Stomach (tissue), 9 donors: ENCODE results near the gene TMC4. TPM values are rescaled to one million over a fixed set of nuclear protein-coding genes. Genes with fewer than 3 reads are reported as not detected.

Experiments used
- DNase-seq, 2 donors: peaks; one replicate each; pipeline versions ENCODE4 v3.0.0 to v3.0.0-alpha.2; 2013 to 2019
- H3K27ac ChIP-seq, 5 donors: fragments of 200-600 bp in 4 of 5; sonication (generic) in 4 of 5; one replicate each; pipeline ENCODE4 v1.5.1; 2013 to 2019; ENCODE audit warnings: mild to moderate bottlenecking in 1 of 5, moderate library complexity in 1 of 5
- H3K27me3 ChIP-seq, 3 donors: fragments of 200-600 bp; sonication (generic); one replicate each; pipeline ENCODE4 v1.5.1; 2017 to 2019; ENCODE audit warnings: mixed run types in 1 of 3
- H3K36me3 ChIP-seq, 4 donors: fragments of 200-600 bp; sonication (generic); 1 replicate in 3 of 4; 2 replicates in 1 of 4; pipeline ENCODE4 v1.5.1; 2016 to 2019
- H3K4me1 ChIP-seq, 4 donors: fragments of 200-600 bp; sonication (generic); one replicate each; pipeline ENCODE4 v1.5.1; 2016 to 2019
- H3K4me3 ChIP-seq, 4 donors: fragments of 200-600 bp; sonication (generic) in 3 of 4; one replicate each; pipeline ENCODE4 v1.5.1; 2016 to 2019; ENCODE audit warnings: mild to moderate bottlenecking in 1 of 4
- H3K9me3 ChIP-seq, 4 donors: fragments of 200-600 bp; sonication (generic); one replicate each; pipeline ENCODE4 v1.5.1; 2016 to 2019
- CTCF ChIP-seq, 7 experiments: fragments of 450-650 bp in 4 of 7; fragments of 200-600 bp in 3 of 7; sonication (generic) in 3 of 7; IDR thresholded peaks; one replicate each; pipeline ENCODE4 v1.5.1; 2016 to 2019; ENCODE audit warnings: antibody characterized with exemption in 7 of 7, control low read depth in 2 of 7, mild to moderate bottlenecking in 1 of 7
- EP300 ChIP-seq: sonication (generic); formaldehyde crosslinking; IDR thresholded peaks from one replicate; pipeline ENCODE4 v1.6.1; 2017; ENCODE audit warnings: antibody characterized with exemption
- POLR2A ChIP-seq, 4 donors: fragments of 450-650 bp; IDR thresholded peaks; one replicate each; pipeline ENCODE4 v1.6.1; 2016; ENCODE audit warnings: antibody characterized with exemption in 4 of 4, control low read depth in 2 of 4, mild to moderate bottlenecking in 1 of 4, moderate library complexity in 1 of 4
- POLR2AphosphoS5 ChIP-seq, 3 donors: sonication (generic); formaldehyde crosslinking; IDR thresholded peaks; one replicate each; pipeline ENCODE4 v1.6.1; 2016; ENCODE audit warnings: antibody characterized with exemption in 3 of 3
- WGBS, 5 donors: extraction: QIAGEN DNeasy Blood & Tissue Kit in 3 of 5; methylation state at CpG; one replicate each; pipeline versions ENCODE4 v1.1.5 to v1.1.7; 2013 to 2018; 5-methylcytosine and 5-hydroxymethylcytosine counted together
- intact Hi-C: fragments of 100-400 bp; cut with DNase I; formaldehyde crosslinking; loops from one replicate; pipeline ENCODE4 v1.15.1; 2023; ENCODE audit warnings: low total_unique reads
- polyA plus RNA-seq, 3 donors: library from polyadenylated mRNA; stranded (reverse); fragments of 200-250 nt; gene quantifications; one replicate each; pipeline ENCODE4 v1.2.3, GENCODE V29; 2013
- total RNA-seq, 5 donors: library from RNA; depleted of rRNA; stranded (reverse); fragments of >200 nt; gene quantifications; one replicate each; pipeline versions ENCODE4 v1.1.0 to v1.2.3, GENCODE V29; 2014 to 2016
- donor health status: healthy with polysubstance abuse.
- donor health status: Bipolar disorder and iron deficiency.
- donor health status: healthy.

Gene TMC4
- total and polyA plus RNA-seq, 8 donors = 28.0 to 99.5 (median 43.2) TPM

- WGBS, 5 donors = 0 to 1% (median 0%) methylated on average over 29 to 100 of the region's 103 CpGs
- peaks cover 5 to 38% (median 27%) of the 10 kb centered on the region in 4 donors for H3K36me3 ChIP-seq
- intact Hi-C loops = no loop called here
- peak within 1 kb of the TSS; percentile 71 to 100 (median 95) for H3K4me3 ChIP-seq
- peak; percentile 74 to 92 (median 85) for TF ChIP-seq POLR2AphosphoS5 (IDR thresholded peaks at IDR 0.05)
- no peak for TF ChIP-seq EP300
- peak in 2 of 4 donors; percentile 63 to 69 for TF ChIP-seq POLR2A (IDR thresholded peaks at IDR 0.05)
- no peaks in the 10 kb centered on the region for H3K27me3 ChIP-seq
- H3K4me1 ChIP-seq = peaks cover 17 to 52% (median 49%) of the 10 kb centered on the region in 4 donors
- peak within 1 kb of the TSS; percentile 85 to 97 (median 93) for H3K27ac ChIP-seq
- no peaks in the 10 kb centered on the region for H3K9me3 ChIP-seq
- DNase-seq = peak in 1 of 2 donors; percentile 65
These were observed 35.1 kb downstream of the TMC4 start, which contains the start of gene CNOT3 for GRCh38 chr19:54137699-54138488. Gene CNOT3, plus strand, starts transcription at chr19:54137762. Its CDS starts 5,217 bp downstream, at chr19:54142979.

GRCh38 chr19:54136864-54137698, 35.9 kb downstream of the TMC4 start:
- TF ChIP-seq POLR2AphosphoS5 (IDR thresholded peaks at IDR 0.05) = peak in 2 of 3 donors; percentile 64 to 91
- no peak for TF ChIP-seq EP300
- H3K4me3 ChIP-seq = peak overlapping the region; percentile 71 to 100 (median 95)
- no peaks in the 10 kb centered on the region for H3K27me3 ChIP-seq
- H3K9me3 ChIP-seq = no peaks in the 10 kb centered on the region
- 0 to 1% (median 0%) methylated on average over 43 to 46 of the region's 46 CpGs for WGBS, 5 donors
- intact Hi-C loops = no loop called here
- peak; percentile 99 to 100 for DNase-seq
- peaks cover 17 to 52% (median 48%) of the 10 kb centered on the region in 4 donors for H3K4me1 ChIP-seq
- peak overlapping the region; percentile 85 to 97 (median 93) for H3K27ac ChIP-seq
- H3K36me3 ChIP-seq = peaks cover 0 to 38% (median 25%) of the 10 kb centered on the region in 4 donors

- 3 to 8% (median 4%) methylated on average over 30 of the region's 30 CpGs for WGBS, 5 donors
- peaks cover 6 to 39% (median 29%) of the 10 kb centered on the region in 4 donors for H3K36me3 ChIP-seq
- intact Hi-C loops = no loop called here
- no peaks in the 10 kb centered on the region for H3K27me3 ChIP-seq
- peak in 1 of 2 donors; percentile 27 for DNase-seq
- H3K4me1 ChIP-seq = peaks cover 17 to 46% (median 44%) of the 10 kb centered on the region in 4 donors
- H3K9me3 ChIP-seq = no peaks in the 10 kb centered on the region
- peak overlapping the region; percentile 46 to 67 (median 54) for H3K4me3 ChIP-seq
- peak overlapping the region; percentile 22 to 78 (median 69) for H3K27ac ChIP-seq
- TF ChIP-seq POLR2A (IDR thresholded peaks at IDR 0.05) (no peak), POLR2AphosphoS5 (IDR thresholded peaks at IDR 0.05) (no peak), CTCF (IDR thresholded peaks at IDR 0.05) (no peak), EP300 (no peak)
These were observed 36.7 kb downstream of the TMC4 start for GRCh38 chr19:54136086-54136863.

GRCh38 chr19:54133957-54134590, 38.9 kb downstream of the TMC4 start:
- H3K9me3 ChIP-seq = no peaks in the 10 kb centered on the region
- H3K4me3 ChIP-seq = no peak overlapping the region
- 51 to 67% (median 58%) methylated on average over 2 of the region's 2 CpGs for WGBS, 5 donors
- TF ChIP-seq EP300 (no peak), POLR2A (IDR thresholded peaks at IDR 0.05) (no peak), CTCF (IDR thresholded peaks at IDR 0.05) (no peak), POLR2AphosphoS5 (IDR thresholded peaks at IDR 0.05) (no peak)
- intact Hi-C loops = no loop called here
- H3K27me3 ChIP-seq = no peaks in the 10 kb centered on the region
- no peak for DNase-seq
- peaks cover 7 to 25% (median 22%) of the 10 kb centered on the region in 4 donors for H3K4me1 ChIP-seq
- peaks cover 22 to 43% (median 36%) of the 10 kb centered on the region in 4 donors for H3K36me3 ChIP-seq
- no peak overlapping the region for H3K27ac ChIP-seq
